ENCODE measurements around the gene SOX10. TPM values are rescaled to one million over a fixed set of nuclear protein-coding genes. Genes with fewer than 3 reads are reported as not detected.

Gene SOX10
- total RNA-seq, 1 experiment from 2014 or later, result 2.4 TPM

GRCh38 chr22:37990862-37991261 lies 6.5 kb upstream of the SOX10 start:
- H3K27me3 ChIP-seq (ENCODE audit: insufficient read depth, low read length), result no peaks in the 10 kb centered on the region
- no peak overlapping the region for H3K4me2 ChIP-seq (ENCODE audit: insufficient read depth, insufficient read length, low read length)
- no peak overlapping the region for H4K91ac ChIP-seq (ENCODE audit: insufficient read length, low read depth, low read length)
- H2BK12ac ChIP-seq (ENCODE audit: insufficient read length, low read depth, low read length), result no peak overlapping the region
- H3K23me2 ChIP-seq (ENCODE audit: insufficient read length, low read depth, low read length, poor library complexity, severe bottlenecking), result no peaks in the 10 kb centered on the region
- H3K9me3 ChIP-seq (ENCODE audit: control insufficient read depth, low read depth, low read length), result no peaks in the 10 kb centered on the region
- H3K4me1 ChIP-seq (ENCODE audit: insufficient read depth, low read length), result no peaks in the 10 kb centered on the region; the same call in 1 of the 2 replicates
- TF ChIP-seq CTCF (conservative IDR thresholded peaks at IDR 0.05), result no peak
- DNase-seq, result no peak
- no peak overlapping the region for H2AFZ ChIP-seq (ENCODE audit: low read length)
- WGBS (ENCODE audit: extremely low coverage, insufficient read length, low lambda C conversion rate), result no CpG with 5 or more reads among the region's 7 CpGs
- no peak overlapping the region for H3K18ac ChIP-seq (ENCODE audit: insufficient read length, low read depth, low read length)
- no peak overlapping the region for H2BK5ac ChIP-seq (ENCODE audit: insufficient read length, low read length)
- H3K79me2 ChIP-seq (ENCODE audit: insufficient read depth, low read length), result no peaks in the 10 kb centered on the region
- no peak overlapping the region for H4K8ac ChIP-seq (replicated peaks; ENCODE audit: insufficient read length, low read depth, low read length)
- no peak overlapping the region for H3K23ac ChIP-seq (ENCODE audit: insufficient read length, low read depth, low read length)
- Mint-ChIP-seq H3K27ac (no peak overlapping the region), H3K36me3 (ENCODE audit: insufficient read depth in 1 of 3, low read depth in 3 of 3) (no peaks in the 10 kb centered on the region), H3K9me3 (no peaks in the 10 kb centered on the region), H3K4me1 (peaks cover 5 to 7% of the 10 kb centered on the region in 2 experiments), H3K27me3 (ENCODE audit: low read depth) (peaks cover 10% of the 10 kb centered on the region), H3K4me3 (no peak overlapping the region)
- no peaks in the 10 kb centered on the region for H3K79me1 ChIP-seq (ENCODE audit: insufficient read depth, low read depth, low read length, poor library complexity, severe bottlenecking)
- no peak overlapping the region for H2BK120ac ChIP-seq (ENCODE audit: low read depth, low read length, poor library complexity, severe bottlenecking)
- H2BK20ac ChIP-seq (ENCODE audit: low read depth, low read length, poor library complexity, severe bottlenecking), result no peak overlapping the region
- H4K5ac ChIP-seq (ENCODE audit: insufficient read length, low read depth, low read length), result no peak overlapping the region
- H3T11ph ChIP-seq (ENCODE audit: low read length), result no peak overlapping the region
- H3K4ac ChIP-seq (ENCODE audit: low read depth, low read length), result no peak overlapping the region
- no peak overlapping the region for H3K27ac ChIP-seq (ENCODE audit: insufficient read length, low read depth, low read length)
- H2BK15ac ChIP-seq (ENCODE audit: low read depth, low read length), result no peak overlapping the region
- no peak overlapping the region for H3K14ac ChIP-seq (ENCODE audit: insufficient read depth, low read length)
- no peak overlapping the region for H3K9ac ChIP-seq (ENCODE audit: extremely low read depth, insufficient read length, low read length)
- no peaks in the 10 kb centered on the region for H4K20me1 ChIP-seq (ENCODE audit: control insufficient read depth, insufficient read depth, insufficient read length)
- no peak overlapping the region for H3K56ac ChIP-seq (ENCODE audit: insufficient read length, low read depth, low read length)
- no peak overlapping the region for H2AK5ac ChIP-seq (ENCODE audit: insufficient read length, low read length)

All from H9 (cell line).